Thoracic aorta (tissue), 2 donors: ENCODE data around the gene PCBP3. TPM values are rescaled to one million over a fixed set of nuclear protein-coding genes. Genes with fewer than 3 reads are reported as not detected.

Source experiments
- ATAC-seq: fragments of 150-250 bp; one replicate; pipeline ENCODE4 v1.8.0; 2017; ENCODE audit warnings: low read depth; ENCODE audit not compliant: insufficient number of reproducible peaks, low FRiP score
- DNase-seq: peaks from one replicate; pipeline ENCODE4 v3.0.0-alpha.2; 2020; ENCODE audit warnings: low spot score
- H3K27ac ChIP-seq, 2 donors: fragments of 200-600 bp; sonication (generic); 1 replicate in 1 of 2; 2 replicates in 1 of 2; pipeline ENCODE4 v1.5.1; 2016; ENCODE audit warnings: mild to moderate bottlenecking in 2 of 2, moderate library complexity in 2 of 2
- H3K27me3 ChIP-seq: fragments of 200-600 bp; sonication (generic); replicated peaks from 2 replicates; pipeline ENCODE4 v1.6.0; 2016; ENCODE audit warnings: mild to moderate bottlenecking; ENCODE audit not compliant: insufficient read depth
- H3K36me3 ChIP-seq: fragments of 200-600 bp; sonication (generic); one replicate; pipeline ENCODE4 v1.5.1; 2016
- H3K4me1 ChIP-seq, 2 donors: fragments of 200-600 bp; sonication (generic); 1 replicate in 1 of 2; 2 replicates in 1 of 2; pipeline versions ENCODE4 v1.5.1 to v1.6.0; 2016; ENCODE audit warnings: low read depth in 2 of 2, mild to moderate bottlenecking in 1 of 2; ENCODE audit not compliant: control insufficient read depth in 1 of 2
- H3K4me3 ChIP-seq: fragments of 200-600 bp; sonication (generic); 2 replicates; pipeline ENCODE4 v1.5.1; 2016; ENCODE audit warnings: mild to moderate bottlenecking
- H3K9me3 ChIP-seq: fragments of 200-600 bp; sonication (generic); 2 replicates; pipeline ENCODE4 v1.5.1; 2016
- total RNA-seq, 2 donors: library from RNA; depleted of rRNA; stranded (reverse); fragments of >200 nt; gene quantifications; one replicate each; pipeline versions ENCODE4 v1.1.0 to v1.2.3, GENCODE V29; 2016
- TF ChIP-seq, protein P1 (sequence below): fragments of 200-600 bp; sonication (generic); IDR thresholded peaks from one replicate; pipeline ENCODE4 v1.5.1; 2019; ENCODE audit warnings: antibody characterized with exemption

Gene PCBP3
- total RNA-seq, 2 donors from 2014 or later: 4.5 to 28.4 TPM

DNA sequence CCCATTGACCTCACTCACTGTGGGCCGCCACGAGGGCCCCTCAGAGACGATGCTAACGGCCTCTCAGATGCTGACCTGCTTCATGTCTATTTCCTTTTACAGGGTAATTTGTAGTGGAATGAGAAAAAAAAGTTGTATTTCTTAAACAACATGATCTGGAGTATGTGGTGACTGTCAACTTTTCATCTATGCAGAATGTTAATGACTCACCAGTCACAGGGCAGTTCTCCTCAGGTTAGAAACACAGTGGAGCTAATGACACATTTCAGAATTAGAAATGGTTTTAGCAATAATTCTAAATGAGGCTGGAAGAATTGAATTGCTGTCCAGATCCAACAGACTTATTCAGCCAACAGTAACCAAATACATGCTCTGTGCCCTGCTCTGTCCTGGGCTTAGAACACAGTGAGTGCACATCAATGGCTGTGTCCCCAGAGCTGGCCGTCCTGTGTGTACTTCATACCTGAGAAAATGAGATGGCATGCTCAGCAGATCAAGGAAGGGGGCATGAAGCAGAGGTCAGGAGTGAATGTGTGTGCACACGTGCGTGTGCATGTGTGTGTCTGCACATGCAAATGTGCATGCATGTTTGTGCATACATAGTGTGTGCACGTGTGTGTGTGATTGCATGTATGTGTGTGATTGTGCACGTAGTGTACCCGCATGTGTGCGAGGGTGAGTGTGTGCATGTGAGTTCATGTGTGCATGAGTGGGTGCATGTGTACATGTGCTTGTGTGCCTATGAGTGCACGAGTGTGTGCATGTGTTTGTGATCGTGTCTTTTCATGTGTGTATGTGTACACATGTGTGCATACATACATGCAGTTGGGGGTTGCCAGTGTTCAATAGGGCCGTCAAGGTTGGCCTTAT is 145.3 kb downstream of the PCBP3 start:
- Histone ChIP-seq H3K9me3 (no peaks in the 10 kb centered on the region), H3K4me1 (no peaks in the 10 kb centered on the region), H3K4me3 (no peak overlapping the region), H3K27me3 (no peaks in the 10 kb centered on the region), H3K27ac (no peak overlapping the region), H3K36me3 (no peaks in the 10 kb centered on the region)
- TF ChIP-seq, protein P1, sequence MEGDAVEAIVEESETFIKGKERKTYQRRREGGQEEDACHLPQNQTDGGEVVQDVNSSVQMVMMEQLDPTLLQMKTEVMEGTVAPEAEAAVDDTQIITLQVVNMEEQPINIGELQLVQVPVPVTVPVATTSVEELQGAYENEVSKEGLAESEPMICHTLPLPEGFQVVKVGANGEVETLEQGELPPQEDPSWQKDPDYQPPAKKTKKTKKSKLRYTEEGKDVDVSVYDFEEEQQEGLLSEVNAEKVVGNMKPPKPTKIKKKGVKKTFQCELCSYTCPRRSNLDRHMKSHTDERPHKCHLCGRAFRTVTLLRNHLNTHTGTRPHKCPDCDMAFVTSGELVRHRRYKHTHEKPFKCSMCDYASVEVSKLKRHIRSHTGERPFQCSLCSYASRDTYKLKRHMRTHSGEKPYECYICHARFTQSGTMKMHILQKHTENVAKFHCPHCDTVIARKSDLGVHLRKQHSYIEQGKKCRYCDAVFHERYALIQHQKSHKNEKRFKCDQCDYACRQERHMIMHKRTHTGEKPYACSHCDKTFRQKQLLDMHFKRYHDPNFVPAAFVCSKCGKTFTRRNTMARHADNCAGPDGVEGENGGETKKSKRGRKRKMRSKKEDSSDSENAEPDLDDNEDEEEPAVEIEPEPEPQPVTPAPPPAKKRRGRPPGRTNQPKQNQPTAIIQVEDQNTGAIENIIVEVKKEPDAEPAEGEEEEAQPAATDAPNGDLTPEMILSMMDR: no peak
- DNase-seq (no peak), ATAC-seq (no peak)

DNA sequence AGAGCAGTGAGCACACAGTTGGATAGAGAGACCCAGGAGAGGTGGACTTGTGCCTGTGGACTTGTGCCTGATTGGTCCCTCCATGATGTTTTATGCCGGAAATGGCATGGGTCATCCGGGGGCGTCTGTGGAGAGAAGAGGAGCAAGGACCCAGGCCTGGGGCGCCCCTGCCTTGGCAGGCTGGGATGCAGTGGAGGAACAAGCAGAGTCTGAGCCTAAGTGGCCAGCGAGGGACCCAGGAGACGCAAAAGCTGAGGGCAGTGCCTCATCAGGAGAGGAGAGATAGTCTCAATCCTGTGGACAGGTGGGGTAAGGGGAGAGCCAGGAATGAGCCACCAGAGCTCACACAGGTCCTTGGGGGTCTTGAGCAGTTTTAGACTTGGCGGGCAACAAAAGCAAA is 146.9 kb downstream of the PCBP3 start:
- Histone ChIP-seq H3K4me3 (no peak overlapping the region), H3K4me1 (no peaks in the 10 kb centered on the region), H3K36me3 (no peaks in the 10 kb centered on the region), H3K27me3 (no peaks in the 10 kb centered on the region), H3K9me3 (no peaks in the 10 kb centered on the region), H3K27ac (no peak overlapping the region)
- ATAC-seq (no peak), DNase-seq (no peak)
- TF ChIP-seq, protein P1: no peak

DNA sequence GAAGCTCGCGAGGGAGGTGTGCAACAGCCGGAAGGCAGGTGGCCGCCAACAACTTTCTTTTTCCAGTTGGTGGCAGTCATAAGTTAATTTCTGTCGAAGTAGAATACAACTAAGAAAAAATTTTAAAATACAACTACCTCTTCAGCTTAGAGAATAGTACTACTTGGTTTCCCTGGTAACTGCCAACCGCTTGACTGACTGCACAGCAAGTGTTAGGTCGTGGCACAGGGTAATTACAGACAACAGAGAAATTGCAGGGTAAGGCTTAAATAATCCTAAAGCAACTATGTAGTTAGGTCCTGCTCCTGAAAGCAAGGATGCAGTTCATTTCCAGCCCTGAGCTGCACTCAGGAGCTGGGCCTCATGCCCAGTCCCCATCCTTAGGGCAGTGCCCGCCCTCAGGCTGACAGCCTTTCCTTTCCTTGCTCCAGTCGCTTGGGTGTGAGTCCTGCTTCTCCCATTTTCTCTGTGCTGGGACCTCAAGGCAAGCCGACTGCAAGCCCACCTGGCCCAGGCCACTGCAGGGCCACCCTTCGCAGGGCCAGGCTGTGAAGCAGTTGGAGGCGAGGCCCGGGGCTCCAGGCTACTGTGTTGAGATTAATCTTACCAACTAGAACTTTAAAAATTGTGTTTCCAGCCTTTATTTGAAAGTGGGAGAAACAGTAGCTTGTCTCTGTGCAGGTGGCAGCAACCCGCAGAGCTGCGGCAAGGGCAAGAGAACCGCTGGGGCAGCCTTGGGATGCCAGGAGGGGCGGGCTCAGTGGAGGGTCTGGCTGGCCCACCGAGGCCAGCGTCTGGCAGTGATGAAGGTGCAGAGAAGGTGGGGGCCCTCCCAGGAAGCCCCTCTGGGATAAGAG is 148.3 kb downstream of the PCBP3 start:
- ATAC-seq: no peak
- Histone ChIP-seq H3K4me3 (no peak overlapping the region), H3K27me3 (no peaks in the 10 kb centered on the region), H3K9me3 (no peaks in the 10 kb centered on the region), H3K4me1 (no peaks in the 10 kb centered on the region), H3K27ac (no peak overlapping the region), H3K36me3 (no peaks in the 10 kb centered on the region)
- TF ChIP-seq, protein P1: no peak
- no peak for DNase-seq

DNA sequence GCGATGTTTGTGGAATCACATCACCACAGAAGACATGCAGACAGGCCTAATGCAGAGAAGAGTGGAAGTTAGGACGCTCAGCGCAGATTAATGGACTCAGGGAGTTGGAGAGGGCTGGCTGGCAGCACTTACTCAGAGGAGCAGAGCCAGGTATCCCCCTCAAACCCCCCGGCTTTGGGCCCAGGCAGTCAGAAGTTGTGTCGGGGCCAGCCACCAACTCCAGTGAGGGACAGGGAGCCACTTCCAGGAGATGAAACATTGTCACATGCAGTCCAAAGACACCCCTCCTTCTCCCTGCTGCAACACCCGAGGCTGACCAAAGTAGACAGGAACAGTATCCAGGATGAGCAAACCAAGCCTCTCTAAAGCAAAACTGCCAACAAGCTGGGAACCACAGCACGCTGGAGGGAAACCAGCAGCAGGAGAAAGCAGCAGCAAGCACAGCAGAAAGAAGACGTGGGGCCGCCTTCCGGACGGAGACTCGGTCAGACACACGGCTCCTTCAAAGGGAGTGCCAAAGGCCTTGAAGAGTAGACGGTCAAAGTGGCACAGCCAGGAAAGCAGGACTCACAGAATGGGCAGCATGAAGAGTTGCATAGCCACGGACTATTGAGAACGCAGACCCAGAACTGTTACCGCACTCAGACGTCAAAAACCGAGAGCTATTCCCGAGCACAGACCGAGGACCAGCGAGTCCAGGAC is 149.3 kb downstream of the PCBP3 start:
- TF ChIP-seq, protein P1: no peak
- Histone ChIP-seq H3K4me3 (no peak overlapping the region), H3K27me3 (no peaks in the 10 kb centered on the region), H3K9me3 (no peaks in the 10 kb centered on the region), H3K4me1 (no peaks in the 10 kb centered on the region), H3K27ac (no peak overlapping the region), H3K36me3 (no peaks in the 10 kb centered on the region)
- no peak for DNase-seq
- no peak for ATAC-seq

DNA sequence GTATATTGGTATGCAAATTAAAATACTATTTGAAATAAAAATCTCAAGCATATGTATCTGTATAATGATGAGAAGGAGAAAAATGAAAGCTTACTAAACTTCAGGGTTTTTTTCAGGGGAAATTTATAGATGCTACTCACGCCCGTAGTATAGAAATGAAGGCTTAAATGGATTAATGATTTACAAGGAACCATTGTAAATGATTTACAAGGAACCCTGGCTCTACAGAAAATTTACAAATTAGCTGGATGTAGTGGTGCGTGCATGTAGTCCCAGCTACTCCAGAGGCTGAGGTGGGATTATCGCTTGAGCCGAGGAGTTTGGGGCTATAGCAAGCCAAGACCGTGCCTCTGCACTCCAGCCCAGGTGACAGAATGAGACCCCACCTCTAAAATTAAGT is 150.5 kb downstream of the PCBP3 start:
- H3K27me3 ChIP-seq: no peaks in the 10 kb centered on the region
- no peak overlapping the region for H3K27ac ChIP-seq
- no peaks in the 10 kb centered on the region for H3K9me3 ChIP-seq
- H3K36me3 ChIP-seq: no peaks in the 10 kb centered on the region
- TF ChIP-seq, protein P1: no peak
- DNase-seq: no peak
- no peak for ATAC-seq
- no peaks in the 10 kb centered on the region for H3K4me1 ChIP-seq
- H3K4me3 ChIP-seq: no peak overlapping the region
